GM12891 (cell line): Measurements from ENCODE around the gene CMTM7.

Source experiments
- POLR2A ChIP-seq: IDR thresholded peaks from 2 replicates; pipeline ENCODE4 v1.6.1; 2011; ENCODE audit warnings: low read depth, low read length, control low read depth
- POLR2AphosphoS5 ChIP-seq: IDR thresholded peaks from 2 replicates; pipeline ENCODE4 v1.6.1; 2011; ENCODE audit warnings: low read depth, low read length, control low read depth
- TAF1 ChIP-seq: IDR thresholded peaks from 2 replicates; pipeline ENCODE4 v1.6.1; 2011; ENCODE audit warnings: low read depth, low read length, control low read depth

GRCh38 chr3:32487781-32488473 is 96.3 kb downstream of the CMTM7 start:
- TF ChIP-seq POLR2A: no peak
- TF ChIP-seq TAF1: no peak
- no peak for TF ChIP-seq POLR2AphosphoS5
